Stimulated activated CD8-positive, alpha-beta memory T cell treated with anti-CD3 and anti-CD28 coated beads, Interleukin-4, amount 100 ng/mL, for 48 hours (primary cell): ENCODE results near the gene PTPRD.

ENCODE experiments used
- DNase-seq: peaks from one replicate; pipeline ENCODE4 v3.0.0-alpha.2; 2020

Gene PTPRD

GRCh38 chr9:9730174-9730573 is 882.6 kb downstream of the PTPRD start:
- no peak for DNase-seq

- no peak for DNase-seq
Observed at GRCh38 chr9:9729082-9729481, 883.7 kb downstream of the PTPRD start.

- DNase-seq = no peak
Observed at GRCh38 chr9:9719373-9720112, 893.3 kb downstream of the PTPRD start.

GRCh38 chr9:9718691-9719090 is 894.1 kb downstream of the PTPRD start:
- DNase-seq = no peak

GRCh38 chr9:9679433-9679832 is 933.4 kb downstream of the PTPRD start:
- no peak for DNase-seq

- DNase-seq = no peak
Observed at GRCh38 chr9:9674461-9674860, 938.3 kb downstream of the PTPRD start.

GRCh38 chr9:9670454-9670853 is 942.3 kb downstream of the PTPRD start:
- no peak for DNase-seq

- DNase-seq = no peak
Observed at GRCh38 chr9:9645006-9645405, 967.8 kb downstream of the PTPRD start.

- no peak for DNase-seq
Observed at GRCh38 chr9:9631284-9631683, 981.5 kb downstream of the PTPRD start.

- no peak for DNase-seq
Observed at GRCh38 chr9:9625248-9625647, 987.6 kb downstream of the PTPRD start.

GRCh38 chr9:9623506-9623905 is 989.3 kb downstream of the PTPRD start:
- DNase-seq = no peak

- no peak for DNase-seq
Observed at GRCh38 chr9:9621355-9621940, 991.4 kb downstream of the PTPRD start.

GRCh38 chr9:9620736-9621135 is 992.1 kb downstream of the PTPRD start:
- DNase-seq = no peak

- DNase-seq = no peak
Observed at GRCh38 chr9:9615086-9615485, 997.7 kb downstream of the PTPRD start.

GRCh38 chr9:9614607-9615006 is 998.2 kb downstream of the PTPRD start:
- DNase-seq = no peak

GRCh38 chr9:9612755-9613154 is 1000.0 kb downstream of the PTPRD start:
- DNase-seq = no peak

- DNase-seq = no peak
Observed at GRCh38 chr9:9612270-9612669, 1000.5 kb downstream of the PTPRD start.

- DNase-seq = no peak
Observed at GRCh38 chr9:9605681-9606080, 1007.1 kb downstream of the PTPRD start.

- no peak for DNase-seq
Observed at GRCh38 chr9:9603345-9603744, 1009.5 kb downstream of the PTPRD start.

- DNase-seq = no peak
Observed at GRCh38 chr9:9598723-9599122, 1014.1 kb downstream of the PTPRD start.

- DNase-seq = no peak
Observed at GRCh38 chr9:9592104-9592503, 1020.7 kb downstream of the PTPRD start.

- no peak for DNase-seq
Observed at GRCh38 chr9:9585920-9586319, 1026.9 kb downstream of the PTPRD start.

- DNase-seq = no peak
Observed at GRCh38 chr9:9574080-9574479, 1038.7 kb downstream of the PTPRD start.

GRCh38 chr9:9565700-9566099 is 1047.1 kb downstream of the PTPRD start:
- DNase-seq = no peak

- DNase-seq = no peak
Observed at GRCh38 chr9:9563817-9564216, 1049.0 kb downstream of the PTPRD start.
